Measurements from ENCODE around the gene LARGE1. TPM values are rescaled to one million over a fixed set of nuclear protein-coding genes. Genes with fewer than 3 reads are reported as not detected.

Gene LARGE1
- total and polyA plus RNA-seq, 2 experiments from 2014 or later, result 21.2 to 23.6 TPM

GRCh38 chr22:33474587-33474986 is 445.7 kb downstream of the LARGE1 start:
- H3K27ac ChIP-seq, result no peak overlapping the region
- DNase-seq (ENCODE audit: low spot score), result no peak
- no peaks in the 10 kb centered on the region for H3K9me2 ChIP-seq (replicated peaks; ENCODE audit: insufficient read depth)
- TF ChIP-seq EZH2phosphoT487 (IDR thresholded peaks at IDR 0.05; ENCODE audit: low read depth, severe bottlenecking, unreplicated experiment) (no peak), EZH2 (IDR thresholded peaks at IDR 0.05; ENCODE audit: borderline replicate concordance) (no peak)
- TF ChIP-seq, protein P1, sequence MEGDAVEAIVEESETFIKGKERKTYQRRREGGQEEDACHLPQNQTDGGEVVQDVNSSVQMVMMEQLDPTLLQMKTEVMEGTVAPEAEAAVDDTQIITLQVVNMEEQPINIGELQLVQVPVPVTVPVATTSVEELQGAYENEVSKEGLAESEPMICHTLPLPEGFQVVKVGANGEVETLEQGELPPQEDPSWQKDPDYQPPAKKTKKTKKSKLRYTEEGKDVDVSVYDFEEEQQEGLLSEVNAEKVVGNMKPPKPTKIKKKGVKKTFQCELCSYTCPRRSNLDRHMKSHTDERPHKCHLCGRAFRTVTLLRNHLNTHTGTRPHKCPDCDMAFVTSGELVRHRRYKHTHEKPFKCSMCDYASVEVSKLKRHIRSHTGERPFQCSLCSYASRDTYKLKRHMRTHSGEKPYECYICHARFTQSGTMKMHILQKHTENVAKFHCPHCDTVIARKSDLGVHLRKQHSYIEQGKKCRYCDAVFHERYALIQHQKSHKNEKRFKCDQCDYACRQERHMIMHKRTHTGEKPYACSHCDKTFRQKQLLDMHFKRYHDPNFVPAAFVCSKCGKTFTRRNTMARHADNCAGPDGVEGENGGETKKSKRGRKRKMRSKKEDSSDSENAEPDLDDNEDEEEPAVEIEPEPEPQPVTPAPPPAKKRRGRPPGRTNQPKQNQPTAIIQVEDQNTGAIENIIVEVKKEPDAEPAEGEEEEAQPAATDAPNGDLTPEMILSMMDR (IDR thresholded peaks at IDR 0.05; ENCODE audit: poor library complexity), result no peak
- peaks cover 6% of the 10 kb centered on the region for H3K4me1 ChIP-seq (ENCODE audit: insufficient read depth)
- H4K20me1 ChIP-seq (ENCODE audit: insufficient read depth, poor library complexity, severe bottlenecking), result peaks cover 3% of the 10 kb centered on the region
- no peaks in the 10 kb centered on the region for H3K27me3 ChIP-seq
- H3K9me3 ChIP-seq (ENCODE audit: low read depth), result no peaks in the 10 kb centered on the region
- no peaks in the 10 kb centered on the region for H3K36me3 ChIP-seq (replicated peaks; ENCODE audit: insufficient read depth, low read depth)
- WGBS (ENCODE audit: low lambda C conversion rate, missing lambda C conversion rate), result 95% methylated on average over 1 of the region's 1 CpG
- H2AFZ ChIP-seq, result no peak overlapping the region
- no peak overlapping the region for H3K4me3 ChIP-seq
- H3K4me2 ChIP-seq, result no peak overlapping the region
- no peaks in the 10 kb centered on the region for H3K79me2 ChIP-seq

GRCh38 chr22:33472462-33473344 is 447.6 kb downstream of the LARGE1 start:
- peaks cover 3% of the 10 kb centered on the region for H4K20me1 ChIP-seq (ENCODE audit: insufficient read depth, poor library complexity, severe bottlenecking)
- H3K4me3 ChIP-seq, result no peak overlapping the region
- H3K79me2 ChIP-seq, result no peaks in the 10 kb centered on the region
- no peaks in the 10 kb centered on the region for H3K9me3 ChIP-seq (ENCODE audit: low read depth)
- 87% methylated on average over 9 of the region's 9 CpGs for WGBS (ENCODE audit: low lambda C conversion rate, missing lambda C conversion rate)
- no peak overlapping the region for H3K4me2 ChIP-seq
- H3K27me3 ChIP-seq, result no peaks in the 10 kb centered on the region
- H3K36me3 ChIP-seq (replicated peaks; ENCODE audit: insufficient read depth, low read depth), result peaks cover 6% of the 10 kb centered on the region
- no peaks in the 10 kb centered on the region for H3K9me2 ChIP-seq (replicated peaks; ENCODE audit: insufficient read depth)
- H3K27ac ChIP-seq, result no peak overlapping the region
- TF ChIP-seq EZH2phosphoT487 (IDR thresholded peaks at IDR 0.05; ENCODE audit: low read depth, severe bottlenecking, unreplicated experiment) (no peak), EZH2 (IDR thresholded peaks at IDR 0.05; ENCODE audit: borderline replicate concordance) (no peak)
- TF ChIP-seq, protein P1 (IDR thresholded peaks at IDR 0.05; ENCODE audit: poor library complexity), result no peak
- no peak overlapping the region for H2AFZ ChIP-seq
- no peak for DNase-seq (ENCODE audit: low spot score)
- H3K4me1 ChIP-seq (ENCODE audit: insufficient read depth), result peaks cover 6% of the 10 kb centered on the region

DNA sequence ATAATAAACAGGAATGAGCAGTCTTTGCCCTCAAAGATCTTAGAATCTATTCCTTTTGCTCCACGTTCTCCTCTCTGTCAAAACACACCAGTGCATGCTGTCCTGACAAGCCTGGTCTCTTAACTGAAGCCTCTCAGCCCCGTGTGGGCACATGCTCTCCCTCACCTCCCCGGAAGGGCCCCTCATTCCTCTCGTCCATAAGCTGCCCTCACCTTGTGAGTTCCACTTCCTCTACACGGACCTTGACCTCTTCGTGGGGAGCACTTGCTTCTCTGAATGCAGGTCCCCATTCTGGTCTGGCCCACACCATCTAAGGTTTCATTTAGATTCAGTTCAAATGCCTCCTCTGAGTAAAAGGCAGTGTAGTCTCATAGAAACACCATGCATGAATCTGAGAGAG is 449.8 kb downstream of the LARGE1 start:
- 73% methylated on average over 6 of the region's 6 CpGs for WGBS (ENCODE audit: low lambda C conversion rate, missing lambda C conversion rate)
- Histone ChIP-seq H4K20me1 (ENCODE audit: insufficient read depth, poor library complexity, severe bottlenecking) (no peaks in the 10 kb centered on the region), H3K9me3 (ENCODE audit: low read depth) (no peaks in the 10 kb centered on the region), H3K36me3 (replicated peaks; ENCODE audit: insufficient read depth, low read depth) (peaks cover 6% of the 10 kb centered on the region), H2AFZ (no peak overlapping the region), H3K27me3 (no peaks in the 10 kb centered on the region), H3K4me2 (no peak overlapping the region), H3K79me2 (no peaks in the 10 kb centered on the region), H3K4me1 (ENCODE audit: insufficient read depth) (no peaks in the 10 kb centered on the region), H3K9me2 (replicated peaks; ENCODE audit: insufficient read depth) (no peaks in the 10 kb centered on the region), H3K4me3 (no peak overlapping the region), H3K27ac (no peak overlapping the region)
- TF ChIP-seq, protein P1 (IDR thresholded peaks at IDR 0.05; ENCODE audit: poor library complexity), result no peak
- TF ChIP-seq EZH2 (IDR thresholded peaks at IDR 0.05; ENCODE audit: borderline replicate concordance), result no peak
- no peak for TF ChIP-seq EZH2phosphoT487 (IDR thresholded peaks at IDR 0.05; ENCODE audit: low read depth, severe bottlenecking, unreplicated experiment)
- no peak for DNase-seq (ENCODE audit: low spot score)

Data from hepatocyte (in vitro differentiated cells).